Aorta (tissue), 5 donors: Measurements from ENCODE around the gene HEATR5A. TPM values are rescaled to one million over a fixed set of nuclear protein-coding genes. Genes with fewer than 3 reads are reported as not detected.

Experiments
- ATAC-seq: fragments of 200-7000 bp; cut with Tn5 transposase; one replicate; pipeline ENCODE4 v1.9.1; 2022; ENCODE audit warnings: moderate library complexity; ENCODE audit not compliant: low FRiP score
- DNase-seq, 2 donors: peaks; one replicate each; pipeline ENCODE4 v3.0.0-alpha.2; 2020
- H3K27ac ChIP-seq, 2 donors: one replicate each; pipeline ENCODE4 v1.5.1; 2013; ENCODE audit warnings: low read length in 2 of 2, mild to moderate bottlenecking in 2 of 2, moderate library complexity in 2 of 2, control low read depth in 1 of 2, inconsistent platforms in 1 of 2, low read depth in 1 of 2
- H3K27me3 ChIP-seq, 2 donors: one replicate each; pipeline ENCODE4 v1.6.1; 2013; ENCODE audit warnings: control low read depth in 1 of 2, low read length in 1 of 2, mild to moderate bottlenecking in 1 of 2, moderate library complexity in 1 of 2; ENCODE audit not compliant: insufficient read depth in 2 of 2, control insufficient read depth in 1 of 2
- H3K36me3 ChIP-seq, 2 donors: one replicate each; pipeline ENCODE4 v1.6.1; 2013; ENCODE audit warnings: control low read depth in 1 of 2, low read length in 1 of 2, mild to moderate bottlenecking in 1 of 2; ENCODE audit not compliant: insufficient read depth in 2 of 2, control insufficient read depth in 1 of 2
- H3K4me1 ChIP-seq, 2 donors: one replicate each; pipeline ENCODE4 v1.6.1; 2013; ENCODE audit warnings: low read length in 2 of 2, control low read depth in 1 of 2, mild to moderate bottlenecking in 1 of 2, moderate library complexity in 1 of 2; ENCODE audit not compliant: insufficient read depth in 2 of 2, control insufficient read depth in 1 of 2
- H3K4me3 ChIP-seq, 2 donors: one replicate each; pipeline ENCODE4 v1.5.1; 2013; ENCODE audit warnings: low read length in 2 of 2, control low read depth in 1 of 2, mild to moderate bottlenecking in 1 of 2
- H3K9me3 ChIP-seq: one replicate; pipeline ENCODE4 v1.6.1; 2013; ENCODE audit warnings: mild to moderate bottlenecking, low read length; ENCODE audit not compliant: control insufficient read depth
- WGBS, 2 donors: extraction: QIAGEN DNeasy Blood & Tissue Kit; methylation state at CpG; one replicate each; pipeline ENCODE4 v1.1.7; 2013; 5-methylcytosine and 5-hydroxymethylcytosine counted together
- intact Hi-C, 2 donors: fragments of 100-400 bp; cut with DNase I; formaldehyde crosslinking; loops; one replicate each; pipeline versions ENCODE4 v1.14.2 to v1.15.0; 2022
- polyA plus RNA-seq, 2 donors: library from polyadenylated mRNA; stranded (reverse); fragments of 200-250 nt; gene quantifications; one replicate each; pipeline ENCODE4 v1.2.3, GENCODE V29; 2013
- total RNA-seq, 2 donors: library from RNA; stranded (reverse); fragmentation: NEBNext Ultra II Directional; extraction: Animal tissue kit (Norgen Biotek cat#: 25700); gene quantifications; one replicate each; pipeline ENCODE4 v1.2.1, GENCODE V29; 2021
- donor health status: healthy with polysubstance abuse.
- donor health status: Bipolar disorder and iron deficiency.
- donor health status: DM: no; HTN: no; CAD: no.
- donor health status: DM: no; HTN: no; CAD: no.
- donor health status: DM: yes; HTN: yes; CAD: no.

The HEATR5A gene
- total and polyA plus RNA-seq, 4 donors = 7.5 to 53.0 (median 25.3) TPM

GRCh38 chr14:31435276-31435675 is 14.9 kb upstream of the HEATR5A start:
- no peaks in the 10 kb centered on the region for H3K27me3 ChIP-seq
- H3K36me3 ChIP-seq = no peaks in the 10 kb centered on the region
- H3K4me1 ChIP-seq = no peaks in the 10 kb centered on the region
- intact Hi-C loops = no loop called here
- no peak for DNase-seq
- H3K4me3 ChIP-seq = no peak overlapping the region
- H3K27ac ChIP-seq = peak overlapping the region in 1 of 2 donors; percentile 67
- no peaks in the 10 kb centered on the region for H3K9me3 ChIP-seq
- peak; percentile 82 for ATAC-seq

GRCh38 chr14:31430634-31431264 is 10.4 kb upstream of the HEATR5A start:
- Histone ChIP-seq H3K4me1 (no peaks in the 10 kb centered on the region), H3K27me3 (no peaks in the 10 kb centered on the region), H3K36me3 (peaks cover 0 to 2% of the 10 kb centered on the region in 2 donors), H3K9me3 (no peaks in the 10 kb centered on the region), H3K27ac (no peak overlapping the region), H3K4me3 (no peak overlapping the region)
- ATAC-seq (no peak), DNase-seq (no peak)
- 95 to 96% methylated on average over 11 of the region's 11 CpGs for WGBS, 2 donors
- intact Hi-C loops = no loop called here

- 93 to 95% methylated on average over 1 of the region's 1 CpG for WGBS, 2 donors
- no peak for ATAC-seq
Observed at GRCh38 chr14:31429791-31430190, 9.4 kb upstream of the HEATR5A start.

GRCh38 chr14:31428011-31428410 is 7.7 kb upstream of the HEATR5A start:
- H3K9me3 ChIP-seq = no peaks in the 10 kb centered on the region
- no peak for DNase-seq
- H3K4me1 ChIP-seq = no peaks in the 10 kb centered on the region
- no peak overlapping the region for H3K4me3 ChIP-seq
- no peaks in the 10 kb centered on the region for H3K27me3 ChIP-seq
- no peak overlapping the region for H3K27ac ChIP-seq
- ATAC-seq = no peak
- 86 to 97% methylated on average over 1 of the region's 1 CpG for WGBS, 2 donors
- intact Hi-C loops = no loop called here
- H3K36me3 ChIP-seq = peaks cover 0 to 2% of the 10 kb centered on the region in 2 donors

More at GRCh38 chr14:31429791-31430190, 9.4 kb upstream of the HEATR5A start:
- H3K27ac ChIP-seq = no peak overlapping the region
- H3K27me3 ChIP-seq = no peaks in the 10 kb centered on the region
- H3K4me1 ChIP-seq = no peaks in the 10 kb centered on the region
- peaks cover 0 to 2% of the 10 kb centered on the region in 2 donors for H3K36me3 ChIP-seq
- no peaks in the 10 kb centered on the region for H3K9me3 ChIP-seq
- no peak for DNase-seq
- intact Hi-C loops = no loop called here
- no peak overlapping the region for H3K4me3 ChIP-seq

GRCh38 chr14:31426663-31427062 is 6.3 kb upstream of the HEATR5A start:
- H3K27ac ChIP-seq = no peak overlapping the region
- no peak overlapping the region for H3K4me3 ChIP-seq
- H3K4me1 ChIP-seq = no peaks in the 10 kb centered on the region
- peaks cover 0 to 2% of the 10 kb centered on the region in 2 donors for H3K36me3 ChIP-seq
- no peaks in the 10 kb centered on the region for H3K9me3 ChIP-seq
- DNase-seq = no peak
- WGBS, 2 donors = 81 to 89% methylated on average over 2 of the region's 2 CpGs
- intact Hi-C loops = no loop called here
- H3K27me3 ChIP-seq = no peaks in the 10 kb centered on the region
- ATAC-seq = no peak

GRCh38 chr14:31425905-31426304 is 5.6 kb upstream of the HEATR5A start:
- no peaks in the 10 kb centered on the region for H3K4me1 ChIP-seq
- intact Hi-C loops = no loop called here
- no peak overlapping the region for H3K27ac ChIP-seq
- H3K36me3 ChIP-seq = peaks cover 0 to 2% of the 10 kb centered on the region in 2 donors
- no peak overlapping the region for H3K4me3 ChIP-seq
- ATAC-seq (no peak), DNase-seq (no peak)
- H3K9me3 ChIP-seq = no peaks in the 10 kb centered on the region
- no peaks in the 10 kb centered on the region for H3K27me3 ChIP-seq

GRCh38 chr14:31421200-31421599 is 850 bp upstream of the HEATR5A start:
- no peak for ATAC-seq
- H3K4me3 ChIP-seq = no peak overlapping the region
- no peaks in the 10 kb centered on the region for H3K36me3 ChIP-seq
- 94% methylated on average over 5 of the region's 5 CpGs for whole genome bisulfite sequencing, 2 donors
- intact Hi-C loops = no loop called here
- DNase-seq = no peak
- H3K4me1 ChIP-seq = no peaks in the 10 kb centered on the region
- no peaks in the 10 kb centered on the region for H3K9me3 ChIP-seq
- H3K27ac ChIP-seq = no peak overlapping the region
- no peaks in the 10 kb centered on the region for H3K27me3 ChIP-seq

- WGBS, 2 donors = 0% methylated on average over 31 to 33 of the region's 33 CpGs
- intact Hi-C loops = no loop called here
Observed at GRCh38 chr14:31419967-31420318, 407 bp downstream of the HEATR5A start.

GRCh38 chr14:31419179-31419966 is 977 bp downstream of the HEATR5A start:
- H3K9me3 ChIP-seq = no peaks in the 10 kb centered on the region
- DNase-seq = no peak
- no peaks in the 10 kb centered on the region for H3K36me3 ChIP-seq
- intact Hi-C loops = no loop called here
- 1% methylated on average over 9 of the region's 9 CpGs for WGBS, 2 donors
- ATAC-seq = no peak
- H3K4me1 ChIP-seq = no peaks in the 10 kb centered on the region
- peak overlapping the region in 1 of 2 donors; percentile 19 for H3K27ac ChIP-seq
- H3K27me3 ChIP-seq = no peaks in the 10 kb centered on the region
- peak overlapping the region; percentile 82 to 91 for H3K4me3 ChIP-seq

More at GRCh38 chr14:31419967-31420318, 407 bp downstream of the HEATR5A start:
- Histone ChIP-seq H3K27ac (peak overlapping the region; percentile 19 to 39), H3K9me3 (no peaks in the 10 kb centered on the region), H3K36me3 (no peaks in the 10 kb centered on the region), H3K4me3 (peak overlapping the region; percentile 82 to 91), H3K27me3 (no peaks in the 10 kb centered on the region), H3K4me1 (no peaks in the 10 kb centered on the region)
- DNase-seq (peak; percentile 74 to 89), ATAC-seq (peak; percentile 87)
